Activated CD4-positive, alpha-beta T cell treated with anti-CD3 and anti-CD28 coated beads for 4 hours (primary cell): ENCODE results near the gene CADM1.

Experiments used
- DNase-seq, 2 donors: peaks; one replicate each; pipeline ENCODE4 v3.0.0-alpha.2; 2020

The CADM1 gene

DNA sequence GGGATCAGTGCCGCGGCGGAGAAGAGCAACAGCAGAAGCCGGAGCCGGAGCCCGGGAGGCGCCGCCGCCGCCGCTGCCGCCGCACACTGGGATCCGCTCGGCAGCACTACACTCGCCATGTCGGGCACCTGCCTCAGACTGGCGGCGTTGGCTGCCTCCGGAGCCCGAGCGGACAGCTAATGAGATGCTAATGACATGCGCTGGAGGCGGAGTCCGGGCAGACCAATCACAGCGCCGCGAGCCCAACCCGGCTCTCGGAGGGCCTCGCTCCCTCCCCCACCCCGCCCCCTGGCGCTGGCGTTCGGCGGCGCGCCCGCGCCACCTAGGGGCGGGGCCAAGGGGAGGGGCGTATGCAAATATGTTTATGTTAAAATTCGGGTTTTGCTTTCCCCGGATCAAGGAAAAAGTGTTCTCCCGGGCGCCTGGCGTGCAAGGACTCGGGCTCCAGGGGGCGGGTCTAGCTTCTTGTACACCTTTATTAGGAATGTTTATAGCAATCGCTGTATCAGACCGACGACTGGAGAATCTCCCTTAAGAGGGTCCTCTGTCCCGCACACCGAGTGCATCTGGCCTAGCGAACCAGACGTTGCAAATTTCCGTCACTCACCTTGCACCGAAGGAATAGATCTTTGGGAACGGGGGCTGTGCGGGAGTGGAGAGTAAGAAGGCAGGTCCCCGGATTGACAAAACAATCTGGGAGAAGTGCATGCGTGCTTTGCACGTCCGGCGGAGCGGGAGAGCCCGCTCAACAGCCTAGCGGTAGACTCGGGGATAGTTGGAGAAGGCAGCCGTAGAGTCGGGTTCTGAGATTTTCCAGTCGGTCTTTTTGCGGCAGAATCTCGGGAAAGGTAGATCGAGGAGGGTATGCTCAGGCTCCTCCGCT, at the start of gene CADM1:
TSS of gene CADM1 (minus strand) at position 140 of the 883 bp plus-strand sequence.
- DNase-seq = peak; percentile 56 to 71

DNA sequence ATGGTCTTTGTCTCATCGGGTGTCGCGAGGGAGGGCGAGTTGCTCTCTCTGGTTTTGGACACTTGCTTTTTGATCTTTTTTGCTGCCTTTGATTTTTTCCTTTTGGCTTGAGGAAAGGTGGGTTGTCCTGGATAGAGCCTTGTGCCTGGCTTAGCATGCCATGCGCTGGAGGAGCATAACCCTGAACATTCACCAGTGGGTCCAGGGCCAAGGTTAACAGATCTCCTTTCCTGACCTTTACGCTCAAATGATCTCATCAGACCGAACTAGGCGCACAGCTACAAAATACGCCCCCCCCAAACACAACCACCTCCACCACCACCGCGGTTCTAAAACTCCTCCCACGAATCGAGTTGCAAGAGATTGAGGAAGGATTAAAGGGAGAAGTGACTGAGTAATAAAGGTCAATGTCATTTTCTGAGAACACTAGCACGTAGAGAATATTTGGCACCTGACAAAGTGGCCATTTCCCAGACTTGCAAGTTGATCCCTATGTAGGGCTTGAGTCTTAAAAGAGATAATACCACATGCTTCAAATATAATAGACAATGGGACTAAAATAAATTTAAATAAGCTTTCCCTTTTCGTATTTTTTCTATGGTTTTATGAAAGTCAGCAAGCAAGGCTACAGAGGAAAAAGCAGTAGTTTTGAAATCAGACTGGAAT, 48.7 kb upstream of the CADM1 start:
- DNase-seq = no peak

GRCh38 chr11:115552151-115552772, 48.0 kb upstream of the CADM1 start:
- DNase-seq = no peak

DNA sequence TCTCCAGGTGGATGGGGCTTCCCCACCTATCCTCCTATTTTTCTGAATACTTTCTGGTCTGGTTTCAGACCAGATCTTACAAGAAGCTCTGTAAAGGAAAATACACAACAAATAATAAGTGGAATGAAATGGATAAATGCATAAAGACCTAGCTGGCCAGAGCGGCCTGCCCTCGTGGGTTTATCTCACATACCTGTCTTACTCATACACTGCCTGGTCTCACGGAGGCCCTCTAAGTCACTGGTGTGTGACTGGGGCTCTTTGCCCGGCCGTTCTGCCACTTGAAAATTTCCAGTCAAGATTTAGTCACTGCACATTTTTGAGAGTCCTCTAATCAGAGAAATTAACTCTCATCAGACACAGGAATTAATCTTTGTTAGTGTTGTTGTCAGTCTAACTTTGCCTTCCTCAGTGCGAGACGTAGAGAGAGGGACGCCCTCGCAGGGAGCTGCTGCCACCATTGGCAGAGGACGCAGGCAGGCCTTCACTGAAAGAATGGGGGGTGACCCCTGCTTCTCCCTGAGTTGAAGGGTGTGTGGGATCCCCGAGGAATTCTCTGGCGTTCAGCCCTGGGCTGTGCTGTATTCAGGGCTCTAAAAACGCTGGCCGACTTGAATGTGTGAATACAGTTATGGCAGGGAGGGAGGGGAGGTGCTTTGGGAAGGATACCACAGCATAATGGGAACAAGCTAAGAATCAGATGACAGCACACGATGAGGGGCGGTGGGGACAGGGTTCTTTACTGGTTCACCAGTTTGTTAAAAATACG, 46.3 kb upstream of the CADM1 start:
- no peak for DNase-seq

GRCh38 chr11:115548878-115549528, 44.8 kb upstream of the CADM1 start:
- no peak for DNase-seq

DNA sequence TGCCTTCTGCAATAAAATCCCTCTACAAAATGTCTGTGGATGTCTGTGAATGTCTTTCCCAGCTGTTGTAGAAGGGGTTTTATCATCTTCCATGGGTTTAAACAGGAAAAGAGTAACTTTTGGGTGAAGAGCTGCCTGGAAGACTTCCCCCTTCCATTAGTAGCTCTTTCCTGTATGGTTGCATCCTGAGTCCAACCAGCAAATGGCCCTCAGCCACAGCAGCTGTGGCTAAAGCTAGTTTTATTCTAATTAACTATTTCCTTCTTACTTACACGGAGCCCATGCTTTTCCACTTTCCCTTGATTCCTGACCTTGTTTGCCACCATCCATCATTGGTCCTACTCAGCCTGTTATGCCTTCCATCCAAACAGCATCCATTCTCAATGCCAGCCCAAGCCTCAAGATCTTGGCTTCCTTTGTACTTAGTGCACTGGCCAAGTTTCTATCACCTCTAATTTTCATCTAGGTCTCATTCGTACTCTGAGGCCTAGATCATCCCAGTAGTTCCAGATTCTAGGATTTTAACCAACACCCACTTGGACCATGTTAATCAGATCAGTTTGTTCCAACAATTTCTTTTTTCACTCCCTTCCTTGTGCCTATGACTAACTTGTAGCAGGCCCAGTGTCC, 41.5 kb upstream of the CADM1 start:
- DNase-seq = no peak

GRCh38 chr11:115544422-115544948, 40.3 kb upstream of the CADM1 start:
- no peak for DNase-seq

DNA sequence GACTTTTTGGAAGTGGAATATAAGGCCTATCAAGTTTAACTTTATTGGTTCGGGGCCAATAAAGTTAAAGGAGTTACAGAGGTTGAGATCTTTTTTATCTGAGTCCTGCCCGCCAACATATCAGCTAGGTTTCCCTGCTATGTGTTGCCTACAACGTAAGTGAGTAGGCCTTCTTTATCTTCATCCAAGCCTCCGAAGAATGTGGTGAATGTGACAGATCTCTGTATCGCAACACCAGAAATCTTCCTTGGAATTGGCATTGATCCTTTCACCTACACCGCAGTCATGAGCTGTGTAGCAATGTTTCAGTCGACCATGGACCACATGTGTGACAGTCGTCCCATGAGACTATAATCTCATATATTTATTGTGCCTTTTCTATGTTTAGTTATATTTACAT, 37.3 kb upstream of the CADM1 start:
- DNase-seq = no peak

DNA sequence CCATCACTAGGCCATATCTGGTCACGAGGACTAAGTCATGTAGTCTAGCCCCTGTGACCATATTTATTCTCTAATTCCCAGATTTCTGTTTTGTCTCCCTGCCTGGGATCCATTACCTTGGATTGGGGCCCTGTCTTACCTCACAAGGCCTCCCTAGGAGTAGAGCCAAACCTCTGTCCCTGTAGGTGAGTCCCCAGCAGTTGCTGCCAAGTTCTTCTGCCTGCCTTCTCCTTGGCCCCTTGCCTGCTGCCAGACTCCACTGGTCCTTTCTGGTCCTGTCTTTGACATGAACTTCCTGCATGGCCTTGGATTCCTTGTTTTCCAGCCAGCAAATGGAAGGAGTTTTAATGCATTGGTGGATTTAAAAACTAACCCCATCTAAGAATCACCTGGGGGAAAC, 35.6 kb upstream of the CADM1 start:
- DNase-seq = no peak

GRCh38 chr11:115535781-115536180, 31.6 kb upstream of the CADM1 start:
- DNase-seq = no peak

- no peak for DNase-seq
These were observed 26.5 kb upstream of the CADM1 start for GRCh38 chr11:115530752-115531151.

GRCh38 chr11:115528225-115528624, 24.0 kb upstream of the CADM1 start:
- DNase-seq = no peak

- no peak for DNase-seq
These were observed 23.4 kb upstream of the CADM1 start for GRCh38 chr11:115527534-115528125.

DNA sequence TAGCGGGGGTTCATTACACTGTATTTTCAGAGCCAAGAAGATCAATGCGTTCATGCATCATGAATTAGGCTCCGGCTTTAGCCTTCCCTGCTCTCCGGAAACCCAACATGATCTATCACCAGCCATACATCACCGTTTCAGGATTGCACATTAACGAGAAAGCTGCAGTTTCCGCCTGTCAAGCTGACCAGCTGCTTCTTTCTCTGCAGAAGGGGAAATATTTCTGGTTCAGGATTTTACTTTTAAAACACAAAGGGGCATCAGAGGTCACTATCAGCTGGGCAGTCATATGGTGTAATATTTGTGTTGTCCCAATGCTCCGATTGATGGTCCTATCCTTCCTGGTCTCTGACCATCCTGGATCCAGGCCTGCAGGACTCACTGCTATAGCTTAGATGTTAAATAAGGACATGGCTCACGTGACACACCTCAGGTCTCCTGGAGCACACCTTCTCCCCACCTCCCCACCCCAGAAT, 21.4 kb upstream of the CADM1 start:
- DNase-seq = no peak

DNA sequence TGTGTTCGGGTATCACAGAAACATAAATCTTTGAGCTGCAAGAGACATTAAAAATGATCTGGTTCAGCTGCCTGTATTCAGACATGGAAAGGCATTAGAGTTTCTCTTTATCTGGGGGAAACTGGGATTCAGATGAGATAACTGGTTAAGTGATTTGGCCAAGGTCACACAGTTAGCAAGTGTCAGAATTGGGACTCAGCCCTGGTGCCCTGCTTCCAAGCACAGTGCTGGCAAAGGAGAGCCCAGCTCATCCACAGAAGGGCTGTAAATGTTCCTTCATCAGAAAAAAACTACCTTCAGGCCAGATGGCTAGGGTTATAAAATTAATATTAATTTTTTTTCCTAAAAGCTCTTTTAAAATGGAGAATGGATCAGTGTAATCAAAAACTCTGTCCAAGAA, 20.4 kb upstream of the CADM1 start:
- no peak for DNase-seq

- DNase-seq = no peak
These were observed 19.6 kb upstream of the CADM1 start for GRCh38 chr11:115523727-115524399.

DNA sequence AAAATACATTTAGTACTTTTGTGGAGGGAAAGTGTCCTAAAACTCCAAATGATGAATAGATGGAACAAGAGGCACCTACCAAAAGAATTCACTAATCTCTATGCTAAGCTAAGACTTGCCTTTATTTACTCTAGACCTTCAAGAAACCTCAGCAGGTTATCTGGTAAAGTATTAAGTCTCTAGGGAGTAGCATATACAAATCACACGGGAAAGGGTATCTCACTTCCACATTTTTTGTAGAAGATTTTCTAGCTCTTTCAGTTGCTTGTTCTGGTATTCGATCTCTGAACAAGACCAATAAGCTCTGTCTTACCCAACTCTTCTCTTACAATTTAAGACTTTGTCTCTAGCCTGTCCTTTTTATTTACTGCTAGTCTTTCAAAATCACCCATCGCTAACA, 18.1 kb upstream of the CADM1 start:
- no peak for DNase-seq

DNA sequence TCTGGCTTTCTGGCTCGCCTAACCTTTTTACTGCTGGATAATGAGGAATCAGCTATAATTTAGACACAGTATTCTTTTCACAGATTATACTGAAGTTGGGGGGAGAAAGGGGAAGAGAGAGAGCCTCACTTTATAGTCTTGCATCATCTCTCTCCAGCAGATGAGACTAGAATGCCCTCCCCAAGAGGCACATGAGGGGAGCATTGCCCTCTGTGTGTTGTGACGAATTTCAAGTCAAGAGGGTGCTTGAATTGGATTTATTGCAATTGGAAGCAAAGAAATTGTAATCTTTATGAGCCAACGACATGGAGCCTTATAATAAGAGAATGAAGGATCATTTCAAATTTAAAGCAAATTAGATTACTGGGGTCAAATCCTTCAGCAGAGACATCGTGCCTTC, 17.6 kb upstream of the CADM1 start:
- DNase-seq = no peak

- no peak for DNase-seq
These were observed 14.9 kb upstream of the CADM1 start for GRCh38 chr11:115518983-115519628.
